NCI-H748 (cell line): ENCODE measurements around the gene ZFYVE26.

Experiments used
- DNase-seq: peaks from one replicate; lab custom pipeline; 2025; ENCODE audit not compliant: unreplicated experiment; lab: John Stamatoyannopoulos, UW

The ZFYVE26 gene

GRCh38 chr14:67817750-67818438 is 1.5 kb upstream of the ZFYVE26 start:
- DNase-seq: no peak

GRCh38 chr14:67815573-67816225 is 691 bp downstream of the ZFYVE26 start:
- peak; percentile 46 for DNase-seq

- no peak for DNase-seq
Observed at GRCh38 chr14:67814821-67815220, 1.6 kb downstream of the ZFYVE26 start.

GRCh38 chr14:67806246-67806645 is 10.1 kb downstream of the ZFYVE26 start:
- no peak for DNase-seq

- DNase-seq: no peak
Observed at GRCh38 chr14:67800743-67801142, 15.6 kb downstream of the ZFYVE26 start.

- DNase-seq: no peak
Observed at GRCh38 chr14:67798731-67799130, 17.7 kb downstream of the ZFYVE26 start.

DNA sequence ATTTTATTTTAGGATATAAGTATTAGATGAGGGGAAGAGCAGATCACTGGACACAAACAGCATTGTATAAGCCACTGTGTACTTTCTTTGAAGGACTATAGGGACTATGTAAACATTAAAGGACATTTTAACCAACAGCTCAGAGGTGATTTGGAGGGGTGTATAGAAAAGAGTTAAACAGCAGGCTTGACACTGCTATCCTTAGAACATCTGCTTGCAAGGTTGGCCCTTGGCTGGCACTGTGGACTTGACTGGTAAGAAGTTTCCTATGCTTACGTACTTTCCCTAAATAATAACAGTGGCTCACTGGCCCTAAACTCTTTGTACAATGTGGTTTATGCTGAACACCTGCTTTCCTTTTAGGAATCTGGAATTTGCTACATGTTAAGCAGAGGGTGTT is 28.7 kb downstream of the ZFYVE26 start:
- no peak for DNase-seq

- no peak for DNase-seq
Observed at GRCh38 chr14:67785270-67786109, 30.9 kb downstream of the ZFYVE26 start.

DNA sequence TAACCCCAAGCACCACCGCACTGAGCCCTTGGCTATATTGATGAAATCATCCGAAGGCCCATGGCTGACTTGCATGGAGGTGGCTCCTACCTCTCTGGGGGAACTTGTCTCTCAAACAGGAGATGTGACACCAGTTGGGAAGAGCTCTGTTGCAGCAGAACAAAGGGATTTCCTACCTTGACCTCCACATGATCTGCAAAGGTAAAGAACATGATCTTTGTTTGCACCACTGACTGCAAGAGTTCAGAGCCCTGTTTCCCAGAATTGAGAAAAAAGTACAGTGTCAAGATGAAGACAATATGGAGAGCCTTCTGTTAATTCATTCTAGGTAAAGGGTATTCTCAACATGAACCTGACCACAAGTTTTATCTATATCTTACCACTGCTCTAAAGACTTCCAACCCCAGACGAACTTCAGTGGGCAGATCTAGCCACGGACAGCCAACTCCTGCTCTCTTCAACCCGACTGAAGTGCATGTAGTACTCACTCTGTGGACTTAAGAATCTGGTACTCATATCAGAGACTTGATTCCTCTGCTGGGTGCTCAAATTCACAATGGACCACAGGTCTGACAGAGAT is 32.1 kb downstream of the ZFYVE26 start:
- no peak for DNase-seq

- DNase-seq: no peak
Observed at GRCh38 chr14:67782090-67782489, 34.3 kb downstream of the ZFYVE26 start.

GRCh38 chr14:67778792-67779191 is 37.6 kb downstream of the ZFYVE26 start:
- no peak for DNase-seq

GRCh38 chr14:67776653-67777322 is 39.6 kb downstream of the ZFYVE26 start:
- DNase-seq: no peak

DNA sequence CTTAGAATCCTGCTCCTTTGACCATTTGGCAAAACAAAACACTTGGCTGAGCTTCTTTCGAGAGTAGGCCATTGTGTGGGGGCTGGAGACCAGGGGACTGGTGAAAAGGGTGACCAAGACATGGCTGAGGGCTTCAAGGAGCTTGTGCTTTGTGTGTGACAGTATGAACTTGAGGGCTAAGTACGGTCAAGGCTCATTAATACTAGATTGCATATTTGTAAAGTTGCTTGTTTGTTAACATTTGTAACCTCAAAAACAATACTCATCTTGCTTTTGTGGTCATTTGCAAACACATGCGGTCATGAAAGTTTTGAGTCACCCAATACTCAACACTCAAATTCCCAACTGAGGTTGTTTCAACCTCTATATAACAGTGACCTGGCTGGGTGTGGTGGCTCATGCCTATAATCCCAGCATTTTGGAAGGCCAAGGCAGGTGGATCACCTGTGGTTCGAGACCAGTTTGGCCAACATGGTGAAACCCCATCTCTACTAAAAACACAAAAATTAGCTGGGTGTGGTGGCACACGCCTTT is 42.5 kb downstream of the ZFYVE26 start:
- DNase-seq: no peak

DNA sequence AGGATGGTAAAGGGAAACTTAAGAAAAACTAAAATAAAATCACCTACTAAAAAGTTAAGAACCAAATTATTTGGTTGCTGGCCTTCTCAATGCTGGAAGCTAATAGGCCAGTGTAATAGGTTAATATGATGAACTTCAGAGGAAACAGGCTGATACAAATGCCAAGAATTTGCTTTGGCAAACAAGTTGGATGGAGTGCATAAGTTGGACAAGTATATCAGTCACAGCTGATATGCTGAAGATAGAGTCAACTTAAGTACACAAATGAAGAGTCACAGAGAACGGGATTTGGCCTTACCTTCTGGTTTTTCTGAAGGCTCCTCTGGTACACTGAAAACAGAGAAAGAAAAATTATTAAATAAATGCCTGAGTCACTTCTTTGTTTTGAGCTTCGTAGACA is 48.2 kb downstream of the ZFYVE26 start:
- DNase-seq: no peak

GRCh38 chr14:67766035-67766680 is 50.2 kb downstream of the ZFYVE26 start:
- no peak for DNase-seq

DNA sequence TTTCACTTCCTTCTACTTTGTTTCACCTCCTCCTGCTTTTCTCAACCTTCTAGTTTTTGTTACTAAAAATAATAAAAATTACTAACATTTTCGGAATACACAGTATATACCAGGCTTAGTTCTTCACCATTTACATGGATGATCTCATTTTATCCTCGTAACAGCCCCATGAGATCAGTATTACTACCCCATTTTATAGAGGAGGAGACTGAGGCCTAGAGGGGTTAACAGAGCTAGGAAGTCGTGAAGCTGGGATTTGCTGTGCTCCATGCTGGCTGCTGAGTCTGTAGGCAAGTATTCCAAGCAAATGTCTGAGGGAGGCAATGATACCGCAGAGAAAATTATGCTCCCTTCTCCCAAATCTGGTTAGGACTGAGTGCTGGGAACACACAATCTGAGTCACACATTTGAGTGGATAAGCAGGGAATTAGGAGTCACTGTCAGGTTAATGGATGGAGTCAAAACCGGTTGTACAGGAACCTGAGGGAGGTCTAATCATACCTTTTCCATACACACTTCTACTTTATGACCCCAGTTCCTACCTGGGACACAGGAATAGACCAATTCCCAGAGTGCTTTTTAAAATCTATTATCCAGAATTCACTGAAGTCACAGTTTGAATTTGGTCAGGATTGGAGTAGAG is 51.1 kb downstream of the ZFYVE26 start:
- DNase-seq: no peak

- DNase-seq: no peak
Observed at GRCh38 chr14:67764496-67764895, 51.9 kb downstream of the ZFYVE26 start.

DNA sequence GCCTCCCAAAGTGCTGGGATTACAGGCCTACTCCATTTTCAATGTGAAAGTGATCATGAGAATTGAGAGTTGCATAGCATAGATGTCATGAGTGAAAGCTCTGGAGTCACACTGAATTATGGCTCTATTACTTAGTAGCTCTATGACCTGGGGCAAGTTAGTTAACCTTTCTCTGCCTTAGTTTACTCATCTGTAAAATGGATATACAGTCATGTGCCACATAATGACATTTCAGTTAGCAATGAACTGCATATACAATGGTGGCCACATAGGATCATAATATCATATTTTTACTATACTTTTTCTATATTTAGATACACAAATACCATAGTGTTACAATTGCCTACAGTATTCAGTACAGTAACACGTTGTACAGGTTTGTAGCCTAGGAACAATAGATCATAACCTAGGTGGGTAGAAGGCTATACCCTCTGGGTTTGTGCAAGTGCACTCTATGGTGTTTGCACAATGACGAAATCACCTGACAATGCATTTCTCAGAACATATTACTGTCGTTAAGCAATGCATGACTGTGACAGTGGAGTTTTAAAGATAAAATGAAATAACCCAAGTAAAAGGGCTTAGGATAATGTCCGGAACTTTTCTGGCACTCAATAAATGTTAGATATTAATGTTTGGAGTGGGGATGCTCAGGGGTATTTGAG is 53.1 kb downstream of the ZFYVE26 start:
- no peak for DNase-seq

GRCh38 chr14:67762051-67762450 is 54.3 kb downstream of the ZFYVE26 start:
- DNase-seq: no peak
